ENCODE data around the gene FAT1. TPM values are rescaled to one million over a fixed set of nuclear protein-coding genes. Genes with fewer than 3 reads are reported as not detected.

FAT1 gene
- total and polyA plus RNA-seq, 3 donors from 2014 or later, result 51.5 to 157 (median 118) TPM

GRCh38 chr4:186727977-186728519 lies 4.4 kb upstream of the FAT1 start:
- no peak overlapping the region for H3K4me3 ChIP-seq
- H3K4me1 ChIP-seq, result peaks cover 16% of the 10 kb centered on the region
- intact Hi-C loops (cut with DNase I; ENCODE audit: low total_unique reads), result loop anchor here (10.0 kb wide), 1 partner anchor 53 kb away; no protein-coding TSS in a partner anchor
- DNase-seq, result no peak
- H3K36me3 ChIP-seq (ENCODE audit: low read depth, missing control alignments), result no peaks in the 10 kb centered on the region
- H3K9me3 ChIP-seq, result no peaks in the 10 kb centered on the region
- no peaks in the 10 kb centered on the region for H3K27me3 ChIP-seq
- H3K27ac ChIP-seq, result no peak overlapping the region
- 50 to 57% methylated on average over 6 of the region's 6 CpGs for WGBS, 2 donors
- TF ChIP-seq CTCF (IDR thresholded peaks at IDR 0.05) (no peak), POLR2A (IDR thresholded peaks at IDR 0.05) (no peak)

- Histone ChIP-seq H3K36me3 (ENCODE audit: low read depth, missing control alignments) (no peaks in the 10 kb centered on the region), H3K9me3 (no peaks in the 10 kb centered on the region), H3K4me1 (peaks cover 19% of the 10 kb centered on the region), H3K4me3 (peak overlapping the region; percentile 80 to 86), H3K27me3 (no peaks in the 10 kb centered on the region), H3K27ac (peak overlapping the region; percentile 81 to 92)
- intact Hi-C loops (cut with DNase I; ENCODE audit: low total_unique reads), result loop anchor here (10.0 kb wide), 1 partner anchor 53 kb away; no protein-coding TSS in a partner anchor
- no peak for DNase-seq
- no peak for TF ChIP-seq CTCF (IDR thresholded peaks at IDR 0.05)
- no peak for TF ChIP-seq POLR2A (IDR thresholded peaks at IDR 0.05)
- WGBS, 2 donors, result 3 to 6% methylated on average over 15 of the region's 15 CpGs
These were observed 3.7 kb upstream of the FAT1 start for GRCh38 chr4:186727169-186727976.

GRCh38 chr4:186726426-186727168 lies 2.9 kb upstream of the FAT1 start:
- H3K36me3 ChIP-seq (ENCODE audit: low read depth, missing control alignments), result no peaks in the 10 kb centered on the region
- H3K27me3 ChIP-seq, result no peaks in the 10 kb centered on the region
- peaks cover 21% of the 10 kb centered on the region for H3K4me1 ChIP-seq
- peak overlapping the region; percentile 80 to 86 for H3K4me3 ChIP-seq
- intact Hi-C loops (cut with DNase I; ENCODE audit: low total_unique reads), result loop anchor here (10.0 kb wide), 1 partner anchor 52 kb away; no protein-coding TSS in a partner anchor
- no peaks in the 10 kb centered on the region for H3K9me3 ChIP-seq
- 1% methylated on average over 9 to 34 of the region's 82 CpGs for WGBS, 2 donors
- peak; percentile 81 for DNase-seq
- peak overlapping the region; percentile 81 to 92 for H3K27ac ChIP-seq
- peak; percentile 45 for TF ChIP-seq POLR2A (IDR thresholded peaks at IDR 0.05)
- no peak for TF ChIP-seq CTCF (IDR thresholded peaks at IDR 0.05)

- intact Hi-C loops (cut with DNase I; ENCODE audit: low total_unique reads), result loop anchor here (10.0 kb wide), 1 partner anchor 51 kb away; no protein-coding TSS in a partner anchor
- DNase-seq, result peak; percentile 90
- Histone ChIP-seq H3K9me3 (no peaks in the 10 kb centered on the region), H3K4me3 (peak overlapping the region; percentile 80 to 86), H3K4me1 (peaks cover 21% of the 10 kb centered on the region), H3K27ac (peak overlapping the region; percentile 84 to 92), H3K36me3 (ENCODE audit: low read depth, missing control alignments) (no peaks in the 10 kb centered on the region), H3K27me3 (no peaks in the 10 kb centered on the region)
- TF ChIP-seq POLR2A (IDR thresholded peaks at IDR 0.05) (no peak), CTCF (IDR thresholded peaks at IDR 0.05) (peak in 2 of 3 experiments; percentile 48 to 52)
- 1% methylated on average over 36 to 53 of the region's 54 CpGs for WGBS, 2 donors
These were observed 2.1 kb upstream of the FAT1 start for GRCh38 chr4:186725469-186726425.

Data from testis (tissue), 3 donors.